Stimulated activated CD4-positive, alpha-beta T cell treated with anti-CD3 and anti-CD28 coated beads, Interleukin-2, amount 100 ng/mL, for 48 hours (primary cell): Measurements from ENCODE around the gene OR2W3.

ENCODE experiments used
- DNase-seq, 2 donors: peaks; one replicate each; pipeline ENCODE4 v3.0.0-alpha.2; 2020

OR2W3 gene

DNA sequence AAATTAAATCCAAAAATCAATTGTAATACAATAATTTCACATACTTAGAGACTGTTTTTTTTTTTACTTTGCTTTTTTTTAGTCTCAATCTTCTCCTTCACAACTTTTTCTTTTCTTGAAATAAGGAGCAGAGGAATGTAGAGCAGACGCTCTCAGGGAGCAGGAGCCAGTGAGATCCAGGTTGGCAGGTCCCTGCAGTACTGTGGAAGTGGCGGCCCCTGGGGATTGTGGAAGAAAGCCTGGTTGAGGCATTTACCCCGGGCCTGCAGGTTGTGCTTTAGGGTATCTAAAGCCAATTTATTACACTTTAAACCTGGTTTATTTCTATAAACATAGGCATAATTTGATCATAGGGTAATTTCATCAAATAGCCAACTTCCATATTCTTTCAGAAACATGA lies 28.6 kb downstream of the OR2W3 start:
- DNase-seq: no peak

GRCh38 chr1:247924868-247925267 lies 29.5 kb downstream of the OR2W3 start, which contains the start of gene OR2AJ1:
Gene OR2AJ1 (plus strand): TSS chr1:247924889. CDS start chr1:247933769, 8,880 bp downstream.
- no peak for DNase-seq

DNA sequence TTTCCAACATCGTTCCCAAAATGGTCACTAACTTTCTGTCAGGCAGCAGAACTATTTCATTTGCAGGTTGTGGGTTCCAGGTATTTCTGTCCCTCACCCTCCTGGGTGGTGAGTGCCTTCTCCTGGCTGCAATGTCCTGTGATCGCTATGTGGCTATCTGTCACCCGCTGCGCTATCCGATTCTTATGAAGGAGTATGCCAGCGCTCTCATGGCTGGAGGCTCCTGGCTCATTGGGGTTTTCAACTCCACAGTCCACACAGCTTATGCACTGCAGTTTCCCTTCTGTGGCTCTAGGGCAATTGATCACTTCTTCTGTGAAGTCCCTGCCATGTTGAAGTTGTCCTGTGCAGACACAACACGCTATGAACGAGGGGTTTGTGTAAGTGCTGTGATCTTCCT lies 38.6 kb downstream of the OR2W3 start:
- no peak for DNase-seq

- DNase-seq: no peak
Observed at GRCh38 chr1:247935781-247936180, 40.4 kb downstream of the OR2W3 start.

DNA sequence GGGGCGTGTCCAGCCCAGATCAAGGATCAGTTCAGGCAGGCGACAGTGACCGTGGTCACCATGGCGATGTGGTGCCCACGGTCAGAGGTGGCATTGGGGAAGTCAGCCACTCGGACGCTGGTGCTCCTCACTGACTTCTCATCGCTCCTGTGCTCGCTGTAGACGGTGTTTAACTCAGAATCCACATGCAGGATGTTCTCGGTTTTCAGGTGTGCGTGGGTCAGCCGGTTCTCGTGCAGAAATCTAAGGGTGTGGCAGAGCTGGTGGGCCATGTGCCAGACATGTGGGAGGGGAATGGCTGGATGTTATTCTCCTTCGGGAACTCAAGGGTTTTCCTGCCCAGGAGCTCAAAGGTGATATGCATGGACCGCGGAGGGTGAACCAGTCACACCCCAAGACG lies 41.0 kb downstream of the OR2W3 start:
- DNase-seq: no peak

GRCh38 chr1:247936965-247937734 lies 41.8 kb downstream of the OR2W3 start:
- peak; percentile 59 to 95 for DNase-seq

- DNase-seq: no peak
Observed at GRCh38 chr1:247942624-247943023, 47.2 kb downstream of the OR2W3 start.
